ENCODE measurements around the gene CTNNA2.

- TF ChIP-seq CTCF (IDR thresholded peaks at IDR 0.05): peak; percentile 50
- no peak for TF ChIP-seq EZH2phosphoT487 (IDR thresholded peaks at IDR 0.05; ENCODE audit: borderline replicate concordance, low read depth)
- TF ChIP-seq SMC3 (IDR thresholded peaks at IDR 0.05; ENCODE audit: low read depth, low read length): 0 out of 2 replicates have a peak, but pooled peaks have one; percentile 22
- no peak for TF ChIP-seq POLR2AphosphoS5 (IDR thresholded peaks at IDR 0.05; ENCODE audit: low read depth, low read length)
- TF ChIP-seq JUND (IDR thresholded peaks at IDR 0.05): no peak
- peak; percentile 51 for TF ChIP-seq RAD21 (IDR thresholded peaks at IDR 0.05; ENCODE audit: low read length)
These were observed 469.6 kb downstream of the CTNNA2 start for GRCh38 chr2:79982445-79982844.

Measured in SK-N-SH (cell line).